Cardiac muscle cell (in vitro differentiated cells and primary cell): Measurements from ENCODE around the gene TAC3. TPM values are rescaled to one million over a fixed set of nuclear protein-coding genes. Genes with fewer than 3 reads are reported as not detected.

Experiments
- DNase-seq, 2 donors: peaks; one replicate each; pipeline versions ENCODE4 v3.0.0 to v3.0.0-alpha.2; 2010 to 2017; ENCODE audit warnings: low read depth in 1 of 2, low spot score in 1 of 2
- H3K27ac ChIP-seq: fragments of 200-600 bp; sonication (generic); 2 replicates; pipeline ENCODE4 v1.5.1; 2016
- H3K27me3 ChIP-seq: fragments of 200-600 bp; sonication (generic); 2 replicates; pipeline ENCODE4 v1.6.0; 2016; ENCODE audit warnings: control low read depth
- H3K36me3 ChIP-seq: fragments of 200-600 bp; sonication (generic); 2 replicates; pipeline ENCODE4 v1.5.1; 2016; ENCODE audit warnings: control low read depth
- H3K4me1 ChIP-seq: fragments of 200-600 bp; sonication (generic); 2 replicates; pipeline ENCODE4 v1.8.1; 2017; ENCODE audit warnings: low read depth, mild to moderate bottlenecking, mixed run types
- H3K4me3 ChIP-seq: fragments of 200-600 bp; sonication (generic); 2 replicates; pipeline ENCODE4 v1.5.1; 2016; ENCODE audit warnings: mild to moderate bottlenecking
- H3K9me3 ChIP-seq: fragments of 200-600 bp; sonication (generic); 2 replicates; pipeline ENCODE4 v1.5.1; 2017; ENCODE audit warnings: low read depth, mild to moderate bottlenecking, control low read depth
- CTCF ChIP-seq: IDR thresholded peaks from 2 replicates; pipeline ENCODE4 v1.5.1; 2012; ENCODE audit warnings: low read depth, mild to moderate bottlenecking, low read length
- polyA plus RNA-seq: library from polyadenylated mRNA; unstranded; fragments of >200 nt; fragmentation: Nextera tagmentation; extraction: Ambion mirVana; gene quantifications from 2 replicates; pipeline ENCODE4 v1.2.1, GENCODE V29; 2016
- total RNA-seq: library from RNA; depleted of rRNA; stranded (reverse); fragments of >200 nt; gene quantifications from 2 replicates; pipeline ENCODE4 v1.2.3, GENCODE V29; 2016

The TAC3 gene
- total and polyA plus RNA-seq, 2 experiments from 2014 or later, result 3.5 to 5.7 TPM

- no peaks in the 10 kb centered on the region for H3K27me3 ChIP-seq
- H3K36me3 ChIP-seq, result peaks cover 9% of the 10 kb centered on the region
- peak; percentile 69 to 85 for DNase-seq
- no peaks in the 10 kb centered on the region for H3K9me3 ChIP-seq
- H3K4me1 ChIP-seq, result peaks cover 20% of the 10 kb centered on the region
- peak within 1 kb of the TSS; percentile 71 for H3K27ac ChIP-seq
- TF ChIP-seq CTCF, result peak; percentile 47
- H3K4me3 ChIP-seq, result peak within 1 kb of the TSS; percentile 71
Measured at GRCh38 chr12:57005980-57006808, 10.1 kb downstream of the TAC3 start, which contains the start of gene ZBTB39. Gene ZBTB39, minus strand, starts transcription at chr12:57006546. Its CDS starts 1,629 bp downstream, at chr12:57004917.

GRCh38 chr12:57004651-57005050 is 11.7 kb downstream of the TAC3 start:
- Histone ChIP-seq H3K27me3 (no peaks in the 10 kb centered on the region), H3K4me1 (peaks cover 20% of the 10 kb centered on the region), H3K27ac (no peak overlapping the region), H3K9me3 (no peaks in the 10 kb centered on the region), H3K4me3 (no peak overlapping the region), H3K36me3 (peaks cover 16% of the 10 kb centered on the region)
- no peak for TF ChIP-seq CTCF
- no peak for DNase-seq

GRCh38 chr12:57003395-57003794 is 12.9 kb downstream of the TAC3 start:
- DNase-seq, result no peak
- peaks cover 19% of the 10 kb centered on the region for H3K36me3 ChIP-seq
- TF ChIP-seq CTCF, result no peak

GRCh38 chr12:57001448-57001906 is 14.9 kb downstream of the TAC3 start:
- H3K36me3 ChIP-seq, result peaks cover 19% of the 10 kb centered on the region
- peak; percentile 77 to 81 for DNase-seq
- no peaks in the 10 kb centered on the region for H3K9me3 ChIP-seq
- H3K27ac ChIP-seq, result no peak overlapping the region
- H3K4me1 ChIP-seq, result peaks cover 8% of the 10 kb centered on the region
- no peak overlapping the region for H3K4me3 ChIP-seq
- peak; percentile 81 for TF ChIP-seq CTCF
- no peaks in the 10 kb centered on the region for H3K27me3 ChIP-seq

More at GRCh38 chr12:57003395-57003794, 12.9 kb downstream of the TAC3 start:
- Histone ChIP-seq H3K27me3 (no peaks in the 10 kb centered on the region), H3K9me3 (no peaks in the 10 kb centered on the region), H3K27ac (no peak overlapping the region), H3K4me3 (no peak overlapping the region), H3K4me1 (peaks cover 11% of the 10 kb centered on the region)

GRCh38 chr12:57000393-57000792 is 15.9 kb downstream of the TAC3 start:
- no peaks in the 10 kb centered on the region for H3K9me3 ChIP-seq
- H3K4me1 ChIP-seq, result peaks cover 7% of the 10 kb centered on the region
- no peak overlapping the region for H3K27ac ChIP-seq
- DNase-seq, result no peak
- peaks cover 19% of the 10 kb centered on the region for H3K36me3 ChIP-seq
- no peak for TF ChIP-seq CTCF
- no peak overlapping the region for H3K4me3 ChIP-seq
- no peaks in the 10 kb centered on the region for H3K27me3 ChIP-seq
